Measurements from ENCODE around the gene SKAP2. TPM values are rescaled to one million over a fixed set of nuclear protein-coding genes. Genes with fewer than 3 reads are reported as not detected.

SKAP2 gene
- total RNA-seq, 1 donor from 2014 or later = 28.8 TPM

DNA sequence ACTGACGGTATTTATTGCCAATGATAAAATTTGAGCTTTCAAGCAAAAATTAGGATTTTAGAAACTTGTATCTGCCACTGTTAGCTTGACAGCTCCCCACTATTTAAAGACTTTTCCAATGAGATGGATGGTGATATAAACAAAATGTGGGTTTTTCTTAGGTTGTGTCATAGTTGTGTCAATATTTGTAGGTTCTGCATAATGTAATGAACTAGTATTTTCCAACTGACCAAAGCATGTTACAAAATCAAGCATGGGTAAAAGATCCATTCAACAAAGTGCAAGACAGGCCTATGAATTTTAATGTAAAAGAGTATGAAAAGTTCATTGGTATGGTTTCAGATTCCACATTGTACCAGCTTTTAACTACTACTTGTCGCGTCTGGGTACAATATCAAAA, 165.6 kb downstream of the SKAP2 start:
- DNase-seq (ENCODE audit: extremely low read depth, low read depth, low spot score) = no peak

DNA sequence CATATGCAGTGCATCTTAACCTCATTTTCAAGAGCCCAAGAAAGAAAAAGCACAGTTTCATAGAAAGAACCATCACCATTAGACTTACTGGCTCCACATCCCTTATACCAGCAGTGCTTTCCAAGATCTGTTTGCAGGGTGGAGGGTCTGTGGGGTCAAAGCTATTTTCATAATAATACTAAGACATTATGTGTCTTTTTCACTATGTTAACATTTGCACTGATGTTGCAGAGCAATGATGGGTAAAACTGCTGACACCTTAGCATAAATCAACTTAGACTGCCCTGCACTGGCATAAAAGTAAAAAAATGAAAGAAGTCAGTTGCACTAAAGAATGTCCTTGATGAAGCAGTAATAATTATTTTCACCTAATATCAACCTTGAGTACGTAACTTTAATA, 166.2 kb downstream of the SKAP2 start:
- no peak for DNase-seq (ENCODE audit: extremely low read depth, low read depth, low spot score)

DNA sequence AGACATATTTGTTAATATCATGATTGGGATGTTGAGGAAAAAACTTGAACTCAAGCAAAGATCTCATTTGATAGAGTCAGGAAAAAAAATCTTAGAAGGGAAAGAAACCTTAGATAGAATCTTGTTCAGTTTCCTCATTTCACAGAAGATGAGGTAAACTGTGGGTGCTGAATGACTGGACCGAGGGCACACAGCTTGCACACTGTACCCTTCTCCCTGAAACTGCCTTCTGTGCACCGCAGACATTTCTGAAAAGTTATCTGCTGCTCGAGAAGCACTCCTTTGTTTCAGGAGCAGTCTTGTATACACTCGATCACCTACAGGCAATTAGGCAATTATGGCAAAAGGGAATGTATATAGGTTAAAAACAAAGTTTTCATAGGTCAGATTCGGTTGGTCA, 167.4 kb downstream of the SKAP2 start:
- no peak for DNase-seq (ENCODE audit: extremely low read depth, low read depth, low spot score)

DNA sequence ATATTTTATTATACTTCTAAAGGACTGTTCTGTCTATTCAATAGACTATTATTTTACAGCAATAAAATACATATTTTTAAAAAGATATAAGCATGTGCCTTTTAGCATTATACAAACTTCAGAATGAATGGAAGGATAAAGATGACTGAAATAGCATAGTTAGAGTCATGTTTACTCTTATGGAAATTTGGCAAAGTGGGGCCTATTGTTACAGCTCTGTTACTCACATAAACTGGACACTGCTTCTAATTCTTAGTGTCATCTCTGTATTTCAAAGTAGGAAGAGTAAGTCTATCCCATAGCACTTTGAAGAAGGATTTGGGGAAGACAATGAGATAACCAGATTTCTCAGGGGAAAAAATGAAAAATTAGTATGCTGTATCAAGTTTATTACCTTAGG, 168.2 kb downstream of the SKAP2 start:
- DNase-seq (ENCODE audit: extremely low read depth, low read depth, low spot score) = no peak

DNA sequence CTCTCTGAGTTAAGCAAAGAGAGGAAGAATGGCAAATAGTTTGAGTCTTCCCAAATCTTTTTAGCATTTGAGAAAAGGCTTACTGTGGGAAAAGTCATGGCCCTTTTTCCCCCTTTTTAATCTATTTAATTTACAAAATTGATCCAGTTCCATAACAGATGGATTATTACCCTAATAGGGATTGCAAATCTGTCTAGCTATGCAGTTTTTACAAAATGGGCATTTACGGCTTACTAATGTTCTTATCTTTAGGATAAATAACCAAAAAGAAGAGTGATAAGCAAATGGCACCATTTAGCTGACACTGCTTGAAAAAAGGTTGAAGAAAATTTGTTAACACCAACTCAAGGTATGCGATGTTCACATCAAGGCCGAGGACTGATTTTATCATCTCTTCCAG, 169.7 kb downstream of the SKAP2 start:
- no peak for DNase-seq (ENCODE audit: extremely low read depth, low read depth, low spot score)

DNA sequence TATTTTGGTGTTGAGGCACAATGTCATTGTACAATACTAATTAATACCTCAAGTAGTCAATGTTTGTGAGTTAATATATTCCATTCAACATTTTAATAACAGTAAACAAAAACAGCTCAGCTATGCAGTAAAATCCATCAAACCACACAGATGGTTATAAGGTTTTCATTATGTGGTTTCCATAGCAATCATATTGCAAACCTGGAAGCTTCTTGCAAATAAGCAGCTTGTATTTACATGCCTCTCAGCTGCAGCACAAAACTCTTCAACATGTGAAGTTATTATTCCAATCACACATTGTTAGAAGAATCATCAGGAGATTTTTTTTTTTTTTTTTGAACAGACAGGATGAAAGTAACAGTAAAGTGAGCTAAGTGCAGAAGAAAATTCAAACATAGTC, 170.2 kb downstream of the SKAP2 start:
- DNase-seq (ENCODE audit: extremely low read depth, low read depth, low spot score) = no peak

DNA sequence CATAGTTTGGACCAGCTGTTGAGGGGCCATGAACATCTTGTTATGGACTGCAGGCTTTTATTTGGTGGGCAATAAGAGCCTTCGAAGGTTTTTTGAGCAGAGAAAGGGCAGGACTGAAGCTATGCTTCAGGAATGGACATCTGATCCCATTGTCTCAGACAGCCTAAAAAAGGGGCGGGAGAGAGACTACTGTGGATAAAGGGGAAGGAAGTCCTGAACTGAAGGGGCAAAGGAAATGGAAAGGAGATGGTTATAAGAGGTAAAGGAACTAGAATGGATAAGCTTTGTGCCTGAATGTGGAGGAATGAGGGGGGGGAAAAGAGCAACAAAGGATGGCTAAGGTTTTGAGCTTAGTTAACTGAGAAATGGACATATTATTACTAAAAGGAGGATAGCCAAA, 172.5 kb downstream of the SKAP2 start:
- DNase-seq (ENCODE audit: extremely low read depth, low read depth, low spot score) = no peak

DNA sequence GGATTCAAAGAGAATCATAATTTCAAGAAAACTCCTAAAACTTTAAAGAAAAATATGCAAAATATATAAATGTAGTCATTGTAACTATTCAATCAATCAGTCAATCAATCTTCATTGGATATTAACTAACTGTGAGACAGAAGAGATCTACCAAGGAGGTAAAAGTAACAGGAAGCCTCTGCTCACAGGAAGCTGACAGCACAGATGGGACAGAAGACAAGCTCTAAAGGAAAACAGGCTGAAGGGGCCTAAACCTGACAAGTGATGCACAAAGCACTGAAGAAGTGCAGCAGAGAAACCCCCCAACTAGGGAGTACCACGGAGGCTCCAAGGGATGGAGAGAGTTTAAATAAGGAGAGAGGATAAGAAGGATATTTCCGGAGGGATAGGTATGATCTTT, 173.0 kb downstream of the SKAP2 start:
- DNase-seq (ENCODE audit: extremely low read depth, low read depth, low spot score) = no peak

DNA sequence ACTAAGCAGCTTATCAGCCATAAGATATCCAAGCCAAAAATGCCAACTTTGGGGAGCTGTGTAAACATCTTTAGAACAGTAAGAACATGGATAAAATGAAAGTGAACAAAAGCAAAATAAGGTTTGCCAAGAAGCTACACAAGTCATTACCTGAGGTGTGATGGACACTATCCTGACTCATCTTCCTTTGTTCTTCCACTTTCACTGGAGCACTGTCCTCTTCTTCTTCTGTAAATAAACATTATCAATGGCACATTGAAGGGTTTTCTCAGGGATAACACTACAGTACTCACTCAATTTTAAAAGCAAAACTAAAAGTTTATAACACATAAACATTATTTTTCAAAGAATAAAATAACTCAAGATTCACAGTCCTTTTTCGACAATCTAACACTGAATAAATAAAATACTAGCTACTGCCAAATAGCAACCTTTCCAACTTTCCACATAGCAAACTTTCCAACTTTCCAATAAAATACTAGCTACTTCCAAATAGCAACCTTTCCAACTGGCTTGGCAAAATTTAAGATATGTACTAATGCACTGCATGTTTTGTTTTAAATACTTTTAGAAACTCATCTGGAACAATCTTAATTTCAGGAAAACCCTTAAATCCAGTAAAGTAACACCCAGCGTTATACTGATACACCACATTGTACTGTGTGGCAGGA, 174.1 kb downstream of the SKAP2 start:
- no peak for DNase-seq (ENCODE audit: extremely low read depth, low read depth, low spot score)

DNA sequence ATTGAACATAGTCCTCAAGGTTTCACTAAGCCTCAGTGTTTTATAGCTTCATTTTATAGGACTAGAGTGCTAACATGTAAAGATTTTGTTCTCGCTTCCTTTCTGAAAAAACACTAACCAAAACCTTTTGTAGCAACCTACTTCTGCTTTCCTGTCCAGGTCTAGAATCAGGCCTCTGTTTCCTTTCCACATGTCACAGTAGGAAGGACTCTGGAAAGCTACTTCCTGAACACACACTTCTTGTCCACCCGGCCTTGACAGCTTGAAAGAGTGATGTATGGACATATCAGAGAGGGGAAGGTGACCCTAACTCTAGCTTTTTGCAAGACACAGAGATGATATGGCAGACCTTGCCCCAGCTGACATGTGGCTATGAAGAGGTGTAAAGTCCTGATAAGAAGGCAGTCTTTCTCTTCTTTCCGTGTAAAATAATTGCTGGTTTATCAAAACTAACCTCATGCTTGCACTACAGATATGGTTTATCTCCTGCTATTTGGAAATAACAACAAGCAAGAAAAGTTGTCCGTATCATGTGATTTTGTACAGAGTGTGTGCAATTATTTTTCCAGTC, 175.4 kb downstream of the SKAP2 start:
- no peak for DNase-seq (ENCODE audit: extremely low read depth, low read depth, low spot score)

DNA sequence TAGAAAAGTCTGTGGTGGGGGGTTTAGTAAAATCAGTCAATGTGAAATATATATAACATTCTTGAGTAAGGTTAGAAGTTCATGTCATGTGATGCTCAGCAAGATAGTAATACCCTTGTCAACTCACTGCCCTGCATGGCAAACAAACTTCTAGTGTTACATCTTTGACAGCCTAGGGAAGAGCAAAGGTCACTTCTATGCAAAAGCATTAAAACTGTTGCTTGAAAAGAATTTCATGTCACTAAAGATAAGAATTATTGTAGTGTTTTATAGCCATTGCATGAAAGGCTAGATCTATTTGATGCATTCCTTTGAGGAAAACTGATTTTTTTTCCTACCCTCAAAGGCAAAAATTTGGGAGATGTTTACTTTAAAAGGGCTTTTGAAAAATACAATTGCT, 176.0 kb downstream of the SKAP2 start:
- no peak for DNase-seq (ENCODE audit: extremely low read depth, low read depth, low spot score)

DNA sequence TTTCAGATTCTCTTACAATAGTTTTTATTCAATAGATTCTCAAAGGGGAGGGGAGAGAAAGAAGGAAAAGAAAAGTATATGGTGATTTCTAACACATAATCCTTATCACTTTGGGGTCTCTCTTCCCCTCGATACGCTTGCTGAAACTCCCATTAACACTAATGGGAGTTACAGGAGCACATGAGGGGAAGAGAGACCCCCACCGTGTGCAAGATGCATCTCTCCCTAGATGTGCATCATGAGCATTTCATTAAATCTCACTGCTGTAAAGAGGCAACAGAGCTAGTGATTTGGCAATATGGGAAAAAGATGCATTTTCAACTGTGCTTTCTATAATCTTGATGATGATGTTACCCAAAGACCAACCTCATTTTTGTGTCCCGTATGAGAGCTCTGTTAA, 177.4 kb downstream of the SKAP2 start:
- DNase-seq (ENCODE audit: extremely low read depth, low read depth, low spot score) = no peak

DNA sequence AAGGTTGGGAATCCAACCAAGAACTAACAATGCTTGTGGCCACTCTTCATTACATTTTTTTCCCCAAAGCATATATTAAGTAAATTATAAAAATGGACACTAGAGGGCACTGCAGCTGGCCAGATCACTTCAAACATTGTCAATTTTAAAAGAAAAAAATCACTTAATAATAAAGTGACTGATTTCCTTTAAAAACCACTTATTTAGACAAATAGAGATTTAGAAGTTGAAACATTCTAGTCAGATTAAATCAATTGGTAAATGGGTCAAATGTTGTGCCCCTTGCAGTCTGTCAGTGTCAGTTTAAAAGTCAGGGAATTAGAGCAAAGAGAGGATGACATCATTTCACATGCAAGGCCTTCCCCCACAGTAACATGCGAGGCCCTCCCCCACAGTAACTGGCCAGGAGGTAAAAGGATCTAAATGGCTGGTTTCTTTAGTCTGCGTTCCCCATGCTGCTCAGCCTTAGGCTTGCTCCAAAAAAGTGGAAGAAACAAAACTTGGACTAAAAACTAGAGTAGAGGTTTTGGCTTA, 177.9 kb downstream of the SKAP2 start:
- no peak for DNase-seq (ENCODE audit: extremely low read depth, low read depth, low spot score)

DNA sequence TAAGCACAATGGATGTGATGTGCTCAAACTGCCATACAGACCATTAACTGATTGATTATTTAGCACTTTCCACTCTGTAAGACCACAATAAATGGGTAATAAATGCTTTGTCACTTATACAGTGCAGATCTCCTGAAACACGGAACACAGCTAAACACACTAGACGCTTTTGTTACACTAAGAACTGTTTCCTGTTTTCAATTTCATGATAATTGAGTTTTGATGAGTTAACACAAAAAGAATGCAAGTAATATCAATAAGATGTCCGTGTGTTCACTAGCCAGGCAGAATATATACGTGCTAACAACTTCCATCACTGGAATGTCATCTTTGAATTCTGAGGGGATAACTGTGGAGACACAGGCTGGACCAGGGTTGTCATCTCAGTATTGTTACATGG, 178.8 kb downstream of the SKAP2 start:
- DNase-seq (ENCODE audit: extremely low read depth, low read depth, low spot score) = no peak

DNA sequence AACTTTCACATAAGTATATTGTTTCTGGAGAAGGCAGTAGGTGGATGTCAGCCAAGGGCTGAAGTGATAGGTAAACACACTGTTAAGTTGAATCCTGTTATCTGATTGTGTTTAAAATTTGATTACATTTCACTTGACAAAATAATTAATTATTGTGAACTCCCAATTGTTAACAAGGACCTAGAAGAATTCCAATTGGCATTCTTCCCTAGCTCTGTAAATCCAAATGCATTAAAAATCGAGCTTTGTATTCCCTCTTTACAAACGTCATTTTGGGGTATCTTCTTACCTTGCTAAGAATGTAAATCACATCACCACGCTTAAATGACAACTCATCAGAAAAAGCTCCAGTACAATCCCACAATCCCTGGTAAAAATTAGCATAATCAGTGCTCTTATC, 179.9 kb downstream of the SKAP2 start:
- no peak for DNase-seq (ENCODE audit: extremely low read depth, low read depth, low spot score)

DNA sequence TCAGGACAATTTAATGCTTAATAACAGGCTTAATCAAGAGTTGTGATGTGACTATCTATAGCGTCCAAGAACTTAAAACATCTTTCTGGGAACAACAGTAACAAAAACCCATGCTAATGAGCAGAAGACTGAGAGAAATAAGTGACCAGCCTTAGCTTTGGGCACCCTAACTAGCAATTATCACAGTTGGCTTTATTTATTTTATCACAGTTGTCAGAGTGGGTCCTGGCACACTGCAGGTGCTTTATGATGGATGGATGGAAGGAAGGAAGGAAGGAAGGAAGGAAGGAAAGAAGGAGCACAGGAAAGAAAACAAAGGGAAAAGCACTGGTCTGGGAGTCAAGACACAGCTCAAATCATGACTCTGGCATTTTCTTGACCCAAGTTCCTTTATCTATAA, 181.1 kb downstream of the SKAP2 start:
- DNase-seq (ENCODE audit: extremely low read depth, low read depth, low spot score) = no peak

DNA sequence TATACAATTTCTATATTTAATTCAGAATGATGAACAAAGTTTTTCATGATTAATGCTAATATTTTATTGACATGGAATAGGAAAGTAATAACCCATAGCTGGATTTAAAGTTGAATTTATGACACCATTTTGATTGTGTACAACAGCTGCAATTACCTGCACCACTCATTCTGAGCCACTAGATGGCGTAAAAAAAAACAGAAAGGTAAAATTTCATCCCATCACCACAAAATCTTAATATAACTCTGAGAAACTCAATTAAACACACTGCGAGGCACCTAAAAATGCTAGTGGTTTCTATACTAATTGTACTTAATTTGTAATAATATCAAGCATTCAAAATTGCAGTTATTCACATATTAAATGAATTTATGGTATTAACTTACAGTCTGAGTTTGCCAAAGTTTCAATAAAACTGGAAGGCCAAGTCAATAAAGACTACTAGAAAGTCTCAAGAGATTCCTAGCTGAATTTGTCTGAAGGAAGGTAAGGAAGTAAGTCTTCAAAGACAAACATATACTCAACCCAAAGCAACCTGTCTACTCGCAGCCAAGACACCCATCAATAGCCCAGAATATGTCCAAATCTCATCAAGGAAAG, 182.5 kb downstream of the SKAP2 start:
- DNase-seq (ENCODE audit: extremely low read depth, low read depth, low spot score) = no peak

DNA sequence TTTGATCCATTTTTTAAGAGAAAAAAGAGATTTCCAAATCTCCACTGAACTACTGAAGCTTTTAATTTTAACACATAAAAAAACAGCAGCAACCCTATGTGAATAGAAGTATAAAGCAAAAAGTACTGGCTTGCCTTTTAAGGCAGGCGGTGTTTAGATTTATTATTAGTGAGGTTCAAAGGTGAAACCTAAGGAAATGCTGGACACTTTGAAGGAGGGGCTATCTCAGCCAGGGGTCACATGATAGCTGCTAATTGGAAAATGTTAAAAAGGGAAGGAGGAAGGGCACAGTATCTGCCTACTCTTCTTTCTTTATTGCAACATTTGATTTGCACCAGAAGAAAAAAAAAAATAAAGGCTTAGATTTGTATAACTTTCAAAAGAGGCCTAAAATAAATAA, 183.8 kb downstream of the SKAP2 start:
- no peak for DNase-seq (ENCODE audit: extremely low read depth, low read depth, low spot score)

DNA sequence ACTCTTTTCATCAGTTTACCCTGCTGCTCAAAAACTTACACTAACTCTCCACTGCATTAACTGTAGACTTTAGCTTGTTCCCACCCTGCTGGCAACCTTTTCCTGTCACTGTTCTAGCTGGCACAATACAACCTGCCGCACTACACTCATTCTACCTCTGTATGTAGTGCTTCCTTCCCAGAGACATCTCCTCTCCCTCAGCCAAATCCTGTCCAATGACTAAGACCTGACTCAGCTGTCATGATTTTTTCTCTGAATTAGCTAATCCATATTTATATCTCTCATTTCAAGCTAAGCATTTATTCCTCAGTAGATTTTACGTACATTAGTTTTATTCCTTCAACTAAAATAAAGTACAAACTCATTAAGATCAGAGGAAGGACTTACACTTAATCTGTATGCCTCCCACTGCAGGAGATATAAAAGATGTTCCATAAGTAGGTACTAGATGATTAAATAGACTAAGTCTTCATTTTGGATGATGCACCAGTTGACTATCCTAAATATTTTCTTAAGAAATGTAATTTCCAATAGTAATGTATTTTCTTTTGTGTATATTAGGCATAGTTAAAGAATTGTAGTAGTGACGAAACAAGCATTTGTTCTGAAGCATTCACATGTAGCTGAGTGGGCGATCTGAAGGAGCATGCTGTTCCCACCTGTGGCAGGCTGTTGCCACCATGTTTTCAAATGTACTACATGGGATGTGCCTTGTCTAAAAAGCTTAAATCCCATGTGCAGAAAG, 189.1 kb downstream of the SKAP2 start:
- DNase-seq (ENCODE audit: extremely low read depth, low read depth, low spot score) = no peak

DNA sequence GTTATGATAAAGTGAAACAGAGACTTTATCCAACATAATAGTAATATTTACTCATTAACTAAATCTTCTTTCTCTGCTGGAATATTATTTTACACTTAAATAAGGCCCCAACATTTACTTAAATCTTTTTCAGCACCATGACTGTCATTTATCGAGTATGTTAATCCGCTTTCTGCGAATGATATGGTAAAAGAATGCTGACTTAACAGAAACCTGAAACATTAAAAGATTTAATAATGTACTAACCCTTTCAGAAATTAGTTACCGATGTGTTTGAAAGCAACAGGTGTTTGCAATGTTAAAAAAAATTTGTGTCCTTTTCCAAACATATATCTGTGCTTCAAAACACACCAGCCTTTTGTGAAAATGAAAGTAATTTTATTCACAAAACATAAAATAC, 190.5 kb downstream of the SKAP2 start:
- no peak for DNase-seq (ENCODE audit: extremely low read depth, low read depth, low spot score)

DNA sequence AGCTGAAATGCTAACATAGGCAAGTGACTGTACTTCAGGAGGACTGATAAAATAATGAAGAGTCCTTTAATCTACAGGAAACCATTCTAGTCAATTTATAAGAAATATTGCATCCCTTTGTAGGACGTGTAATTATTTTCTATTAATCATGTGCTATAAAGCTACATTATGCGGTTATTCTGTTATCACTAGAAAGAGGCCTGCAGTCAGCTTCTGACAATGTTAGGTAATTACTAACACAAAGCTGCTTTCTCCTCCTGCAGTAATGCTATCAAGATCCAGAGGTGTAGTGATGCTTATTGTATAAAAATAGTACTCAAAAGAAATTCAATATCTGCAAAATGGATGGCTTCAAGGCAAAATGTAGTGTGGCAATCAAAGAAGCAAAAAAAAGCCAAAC, 191.1 kb downstream of the SKAP2 start:
- no peak for DNase-seq (ENCODE audit: extremely low read depth, low read depth, low spot score)

DNA sequence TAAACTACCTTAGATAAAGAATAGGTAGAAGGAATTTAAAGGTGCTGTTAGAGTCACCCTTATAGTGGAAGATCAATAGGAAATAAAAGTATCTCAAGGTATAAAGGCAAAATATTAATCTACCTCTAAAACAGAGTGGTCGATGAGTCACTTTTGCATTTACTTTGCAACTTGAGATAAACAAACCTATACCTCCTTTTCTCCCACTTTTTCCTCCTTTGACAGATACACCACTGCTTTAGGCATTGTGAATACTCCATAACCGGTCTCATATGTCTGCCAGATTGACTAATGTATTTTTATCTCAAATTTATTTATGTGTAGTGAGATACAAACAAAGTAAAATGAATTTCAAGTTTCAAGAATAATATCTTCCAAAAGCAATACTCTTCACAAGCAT, 193.5 kb downstream of the SKAP2 start:
- no peak for DNase-seq (ENCODE audit: extremely low read depth, low read depth, low spot score)
